ENCODE results near the gene NUP210L. TPM values are rescaled to one million over a fixed set of nuclear protein-coding genes. Genes with fewer than 3 reads are reported as not detected.

Gene NUP210L
- total and polyA plus RNA-seq, 9 of the 15 experiments (the other 6 are each of a cell fraction or from before 2014, with no cell fraction given), result 0.01 to 0.04 TPM; not detected in 7

- 0 out of 2 replicates have a peak, but pooled peaks have one; percentile 7 for TF ChIP-seq PHF21A (IDR thresholded peaks at IDR 0.05; ENCODE audit: borderline replicate concordance, low read depth)
- no peak for TF ChIP-seq ZNF324 (CRISPR knock-in tag; IDR thresholded peaks at IDR 0.05)
- no peak for TF ChIP-seq ZFP1 (CRISPR knock-in tag; IDR thresholded peaks at IDR 0.05)
- peak; percentile 53 to 80 for TF ChIP-seq FOXK2 (conservative IDR thresholded peaks at IDR 0.05 in 1 of 2, IDR thresholded peaks at IDR 0.05 in 1 of 2; ENCODE audit: low read depth in 2 of 2)
- TF ChIP-seq ATF2 (CRISPR knock-in tag; IDR thresholded peaks at IDR 0.05), result no peak
- TF ChIP-seq ZNF695 (CRISPR knock-in tag; IDR thresholded peaks at IDR 0.05), result no peak
- TF ChIP-seq ZBTB8A (IDR thresholded peaks at IDR 0.05; ENCODE audit: partially characterized antibody), result no peak
- no peak for TF ChIP-seq ATF1 (CRISPR knock-in tag; IDR thresholded peaks at IDR 0.05)
- TF ChIP-seq ATF1 (tag; IDR thresholded peaks at IDR 0.05), result peak; percentile 85
- no peak for TF ChIP-seq IFI16 (CRISPR knock-in tag; IDR thresholded peaks at IDR 0.05)
- TF ChIP-seq BRF2 (IDR thresholded peaks at IDR 0.05; ENCODE audit: borderline replicate concordance, insufficient read depth, insufficient read length), result no peak
- TF ChIP-seq GTF2A2 (tag; IDR thresholded peaks at IDR 0.05), result no peak
- peak; percentile 65; the same call in 1 of the 2 replicates for TF ChIP-seq NR2C1 (IDR thresholded peaks at IDR 0.05)
- TF ChIP-seq NR2C1 (tag; IDR thresholded peaks at IDR 0.05), result peak; percentile 75
- TF ChIP-seq IRF9 (tag; IDR thresholded peaks at IDR 0.05), result peak; percentile 86
- peak; percentile 78 for TF ChIP-seq ESRRA (IDR thresholded peaks at IDR 0.05; ENCODE audit: borderline replicate concordance, low read depth)
- no peak for TF ChIP-seq SFPQ (IDR thresholded peaks at IDR 0.05; ENCODE audit: low read depth, low read length)
- TF ChIP-seq ESRRB (CRISPR knock-in tag; IDR thresholded peaks at IDR 0.05; ENCODE audit: borderline replicate concordance), result no peak
- 0 out of 2 replicates have a peak, but pooled peaks have one; percentile 35 for TF ChIP-seq HCFC1 (IDR thresholded peaks at IDR 0.05; ENCODE audit: low read depth, low read length)
Observed at GRCh38 chr1:154157520-154158306, 2.8 kb upstream of the NUP210L start (continued).

All from K562 (cell line).